Heart right ventricle (tissue), 16 donors: ENCODE results near the gene CHD6. TPM values are rescaled to one million over a fixed set of nuclear protein-coding genes. Genes with fewer than 3 reads are reported as not detected.

Source experiments
- ATAC-seq, 8 donors: fragments of 200-7000 bp; cut with Tn5 transposase; one replicate each; pipeline ENCODE4 v1.9.1; 2020; ENCODE audit warnings: mild to moderate bottlenecking in 8 of 8, moderate library complexity in 8 of 8, moderate number of reproducible peaks in 1 of 8
- DNase-seq, 2 donors: peaks; one replicate each; pipeline ENCODE4 v3.0.0-alpha.2; 2020
- H3K27ac ChIP-seq, 10 donors: fragments of 200-600 bp; sonication (generic) in 2 of 10; one replicate each; pipeline versions ENCODE4 v1.5.0 to v1.8.0; 2020 to 2022; ENCODE audit warnings: mild to moderate bottlenecking in 3 of 10
- H3K27me3 ChIP-seq, 7 donors: fragments of 200-600 bp; one replicate each; pipeline ENCODE4 v1.8.0; 2021 to 2022; ENCODE audit warnings: mild to moderate bottlenecking in 2 of 7
- H3K36me3 ChIP-seq, 9 donors: fragments of 200-600 bp; sonication (generic) in 1 of 9; one replicate each; pipeline versions ENCODE4 v1.5.0 to v1.8.0; 2020 to 2022; ENCODE audit warnings: mild to moderate bottlenecking in 2 of 9
- H3K4me1 ChIP-seq, 9 donors: fragments of 200-600 bp; sonication (generic) in 1 of 9; one replicate each; pipeline versions ENCODE4 v1.5.0 to v1.8.0; 2020 to 2022; ENCODE audit warnings: mild to moderate bottlenecking in 4 of 9
- H3K4me3 ChIP-seq, 10 donors: fragments of 200-600 bp; sonication (generic) in 2 of 10; one replicate each; pipeline versions ENCODE4 v1.5.0 to v1.8.0; 2020 to 2022; ENCODE audit warnings: mild to moderate bottlenecking in 7 of 10, moderate library complexity in 2 of 10
- H3K9me3 ChIP-seq, 11 donors: fragments of 200-600 bp in 10 of 11; sonication (generic) in 2 of 11; one replicate each; pipeline versions ENCODE4 v1.5.0 to v1.8.0; 2013 to 2022; ENCODE audit warnings: mild to moderate bottlenecking in 2 of 11, control low read depth in 1 of 11, moderate library complexity in 1 of 11
- WGBS, 2 donors: extraction: QIAGEN DNeasy Blood & Tissue Kit; methylation state at CpG; one replicate each; pipeline ENCODE4 v1.1.7; 2013; ENCODE audit warnings: inconsistent platforms in 1 of 2; 5-methylcytosine and 5-hydroxymethylcytosine counted together
- intact Hi-C, 10 donors: fragments of 100-400 bp; cut with DNase I; formaldehyde crosslinking; loops; one replicate each; pipeline versions ENCODE4 v1.11.1 to v1.14.2; 2022
- polyA plus RNA-seq, 2 donors: library from polyadenylated mRNA; stranded (reverse); fragments of 200-250 nt; gene quantifications; one replicate each; pipeline ENCODE4 v1.2.3, GENCODE V29; 2013
- total RNA-seq, 10 donors: library from RNA; stranded (reverse); fragmentation: NEBNext Ultra II Directional in 3 of 10; extraction: Animal tissue kit (Norgen Biotek cat#: 25700) in 3 of 10; gene quantifications; one replicate each; pipeline versions ENCODE4 v1.2.1 to v1.2.4, GENCODE V29; 2021 to 2023
- TF ChIP-seq, protein P1 (sequence below), 9 donors: fragments of 200-600 bp; sonication (generic) in 2 of 9; IDR thresholded peaks; one replicate each; pipeline versions ENCODE4 v1.5.0 to v1.8.0; 2021 to 2022; ENCODE audit warnings: antibody characterized with exemption in 9 of 9, mild to moderate bottlenecking in 5 of 9, moderate library complexity in 1 of 9
- donor health status: Arrhythmogenic right ventricular cardiomyopathy.
- donor health status: ischemic (EF 13 %, LVEDD 7.1; RV severe dilation, severe dysfunction).
- donor health status: healthy with polysubstance abuse.
- donor health status: DM: no; HTN: yes; CAD: no.
- donor health status: DM: no; HTN: no; CAD: no.
- donor health status: ischemic (EF 25% LVEDD 6.9; RV normal size, moderate dysfunction).
- donor health status: ischemic (EF 25% LVEDD 5.7; RV mildly dilated, moderate dysfunction).
- donor health status: healthy.
- donor health status: DM: yes; HTN: yes; CAD: no.
- donor health status: Ischemic cardiomyopathy.
- donor health status: ischemic (EF 35%, LVEDD 5.7; RV mildly dilated, moderate dysfunction).
- donor health status: nonischemic (EF 11% LVEDD 7.7; RV severe dilation, severe dysfunction).
- donor health status: DM: yes; HTN: yes; CAD: no.
- donor health status: PGD.
- donor health status: ischemic (EF 29% LVEDD 5.4; RV normal size, mild dysfunction).
- donor health status: nonischemic (EF 23%, LVEDD 6.1; RV moderate dilation, normal function).

CHD6 gene
- total and polyA plus RNA-seq, 12 donors: 3.0 to 52.9 (median 39.5) TPM

GRCh38 chr20:41623625-41624375, 5.6 kb upstream of the CHD6 start:
- Histone ChIP-seq H3K9me3 (no peaks in the 10 kb centered on the region), H3K36me3 (no peaks in the 10 kb centered on the region), H3K27me3 (no peaks in the 10 kb centered on the region), H3K4me1 (peaks cover 0 to 11% (median 5%) of the 10 kb centered on the region in 9 donors), H3K27ac (no peak overlapping the region), H3K4me3 (no peak overlapping the region)
- intact Hi-C loops: loop anchor here in 1 of 10 donors (10.0 kb wide), 1 partner anchor 59 kb away; no protein-coding TSS in a partner anchor
- no peak for DNase-seq
- ATAC-seq: no peak
- TF ChIP-seq, protein P1, sequence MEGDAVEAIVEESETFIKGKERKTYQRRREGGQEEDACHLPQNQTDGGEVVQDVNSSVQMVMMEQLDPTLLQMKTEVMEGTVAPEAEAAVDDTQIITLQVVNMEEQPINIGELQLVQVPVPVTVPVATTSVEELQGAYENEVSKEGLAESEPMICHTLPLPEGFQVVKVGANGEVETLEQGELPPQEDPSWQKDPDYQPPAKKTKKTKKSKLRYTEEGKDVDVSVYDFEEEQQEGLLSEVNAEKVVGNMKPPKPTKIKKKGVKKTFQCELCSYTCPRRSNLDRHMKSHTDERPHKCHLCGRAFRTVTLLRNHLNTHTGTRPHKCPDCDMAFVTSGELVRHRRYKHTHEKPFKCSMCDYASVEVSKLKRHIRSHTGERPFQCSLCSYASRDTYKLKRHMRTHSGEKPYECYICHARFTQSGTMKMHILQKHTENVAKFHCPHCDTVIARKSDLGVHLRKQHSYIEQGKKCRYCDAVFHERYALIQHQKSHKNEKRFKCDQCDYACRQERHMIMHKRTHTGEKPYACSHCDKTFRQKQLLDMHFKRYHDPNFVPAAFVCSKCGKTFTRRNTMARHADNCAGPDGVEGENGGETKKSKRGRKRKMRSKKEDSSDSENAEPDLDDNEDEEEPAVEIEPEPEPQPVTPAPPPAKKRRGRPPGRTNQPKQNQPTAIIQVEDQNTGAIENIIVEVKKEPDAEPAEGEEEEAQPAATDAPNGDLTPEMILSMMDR (IDR thresholded peaks at IDR 0.05): no peak
- WGBS, 2 donors: 59 to 92% methylated on average over 2 of the region's 2 CpGs

GRCh38 chr20:41622584-41622983, 4.4 kb upstream of the CHD6 start:
- ATAC-seq (no peak), DNase-seq (no peak)
- Histone ChIP-seq H3K4me3 (no peak overlapping the region), H3K9me3 (no peaks in the 10 kb centered on the region), H3K36me3 (no peaks in the 10 kb centered on the region), H3K4me1 (peaks cover 0 to 12% (median 5%) of the 10 kb centered on the region in 9 donors), H3K27me3 (no peaks in the 10 kb centered on the region), H3K27ac (no peak overlapping the region)
- intact Hi-C loops: loop anchor here in 1 of 10 donors (10.0 kb wide), 1 partner anchor 58 kb away; no protein-coding TSS in a partner anchor
- TF ChIP-seq, protein P1 (IDR thresholded peaks at IDR 0.05): no peak

GRCh38 chr20:41621971-41622370, 3.8 kb upstream of the CHD6 start:
- ATAC-seq: no peak
- 37 to 40% methylated on average over 2 of the region's 2 CpGs for whole genome bisulfite sequencing, 2 donors
- intact Hi-C loops: loop anchor here in 1 of 10 donors (10.0 kb wide), 1 partner anchor 57 kb away; no protein-coding TSS in a partner anchor

GRCh38 chr20:41621421-41621820, 3.2 kb upstream of the CHD6 start:
- no peaks in the 10 kb centered on the region for H3K27me3 ChIP-seq
- intact Hi-C loops: loop anchor here in 1 of 10 donors (10.0 kb wide), 1 partner anchor 57 kb away; no protein-coding TSS in a partner anchor
- H3K27ac ChIP-seq: no peak overlapping the region
- DNase-seq (no peak), ATAC-seq (no peak)
- H3K9me3 ChIP-seq: no peaks in the 10 kb centered on the region
- H3K36me3 ChIP-seq: no peaks in the 10 kb centered on the region
- 76 to 97% methylated on average over 1 of the region's 1 CpG for WGBS, 2 donors
- no peak overlapping the region for H3K4me3 ChIP-seq
- peaks cover 0 to 22% (median 15%) of the 10 kb centered on the region in 9 donors for H3K4me1 ChIP-seq
- TF ChIP-seq, protein P1 (IDR thresholded peaks at IDR 0.05): no peak

More at GRCh38 chr20:41621971-41622370, 3.8 kb upstream of the CHD6 start:
- Histone ChIP-seq H3K36me3 (no peaks in the 10 kb centered on the region), H3K27ac (no peak overlapping the region), H3K9me3 (no peaks in the 10 kb centered on the region), H3K27me3 (no peaks in the 10 kb centered on the region), H3K4me3 (no peak overlapping the region), H3K4me1 (peaks cover 0 to 16% (median 10%) of the 10 kb centered on the region in 9 donors)
- no peak for DNase-seq
- TF ChIP-seq, protein P1 (IDR thresholded peaks at IDR 0.05): no peak
